Fibroblast of lung (primary cell): ENCODE measurements around the gene PROSER1.

Experiments used
- CTCF ChIP-seq, 2 donors: IDR thresholded peaks in 1 of 2; conservative IDR thresholded peaks in 1 of 2; 1 replicate in 1 of 2; 2 replicates in 1 of 2; pipeline ENCODE4 v1.5.1; 2011 to 2012; ENCODE audit warnings: low read length in 2 of 2, control low read depth in 1 of 2, inconsistent platforms in 1 of 2, low read depth in 1 of 2, mild to moderate bottlenecking in 1 of 2
- EZH2 ChIP-seq: IDR thresholded peaks from 2 replicates; pipeline ENCODE4 v1.5.1; 2012; ENCODE audit warnings: low read length, control low read depth, mild to moderate bottlenecking; ENCODE audit errors: missing control alignments

- TF ChIP-seq CTCF (conservative IDR thresholded peaks at IDR 0.05 in 1 of 2, IDR thresholded peaks at IDR 0.05 in 1 of 2; ENCODE audit: low read depth in 1 of 2, low read length in 2 of 2) = no peak
- TF ChIP-seq EZH2 = no peak
Observed at GRCh38 chr13:39049274-39049673, 11.4 kb upstream of the PROSER1 start.
